ENCODE results near the gene SYT1.

GRCh38 chr12:79085106-79085682, 220.6 kb downstream of the SYT1 start:
- TF ChIP-seq POLR2AphosphoS5 (IDR thresholded peaks at IDR 0.05) (no peak), CTCF (IDR thresholded peaks at IDR 0.05) (no peak), POLR2A (IDR thresholded peaks at IDR 0.05) (no peak)

Measured in prostate gland (tissue), 2 donors.